ENCODE measurements around the gene SYTL3. TPM values are rescaled to one million over a fixed set of nuclear protein-coding genes. Genes with fewer than 3 reads are reported as not detected.

Gene SYTL3
- total and polyA plus RNA-seq, 9 of the 15 experiments (the other 6 are each of a cell fraction or from before 2014, with no cell fraction given) = 0.04 to 0.46 (median 0.17) TPM; not detected in 1

DNA sequence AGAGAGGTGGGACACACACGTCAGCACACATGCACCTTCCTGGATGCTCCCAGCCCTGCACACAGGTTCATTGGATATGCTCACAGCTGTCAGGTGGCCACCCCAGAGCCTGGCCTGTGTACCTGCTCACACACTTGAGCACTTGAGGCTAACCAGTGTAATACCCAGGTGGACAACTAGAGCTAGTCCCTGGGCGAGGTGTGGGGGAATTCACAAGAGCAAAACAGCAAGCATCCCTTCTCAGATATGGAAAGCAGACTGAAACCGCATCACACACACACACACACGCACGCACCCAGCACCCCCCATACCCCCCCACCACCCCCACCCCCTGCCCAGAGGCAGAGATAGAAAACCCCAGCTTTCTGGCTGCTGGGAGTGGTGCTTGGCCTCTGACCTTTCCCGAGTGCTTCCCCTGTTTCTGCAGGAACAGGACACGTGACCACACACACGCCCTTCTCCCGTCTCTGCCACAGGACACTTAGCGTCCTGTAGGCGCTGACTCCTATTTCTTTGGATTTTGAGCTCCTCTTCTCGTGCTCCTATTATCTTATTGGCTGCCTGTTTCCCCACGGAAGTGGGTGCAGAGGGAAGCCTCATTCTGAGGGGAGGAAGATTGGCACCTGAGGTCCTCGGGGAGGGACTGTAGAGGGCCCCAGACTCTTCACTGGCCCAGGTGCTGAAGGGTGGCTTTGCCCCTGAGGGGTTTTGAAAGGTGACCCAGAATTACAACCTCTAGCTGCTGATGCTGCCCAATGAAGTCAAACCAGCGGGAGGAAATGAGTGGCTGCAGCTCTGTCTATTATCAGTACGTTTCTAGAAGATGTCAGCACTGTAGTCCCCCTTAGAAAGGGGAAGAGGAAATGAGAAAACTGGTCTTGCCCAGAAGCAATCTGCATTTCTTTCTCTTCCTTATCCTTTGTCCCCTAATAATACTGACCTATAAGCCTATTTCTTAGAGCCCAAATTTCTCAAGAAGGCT lies 65.8 kb downstream of the SYTL3 start (continued):
- TF ChIP-seq, protein P1, sequence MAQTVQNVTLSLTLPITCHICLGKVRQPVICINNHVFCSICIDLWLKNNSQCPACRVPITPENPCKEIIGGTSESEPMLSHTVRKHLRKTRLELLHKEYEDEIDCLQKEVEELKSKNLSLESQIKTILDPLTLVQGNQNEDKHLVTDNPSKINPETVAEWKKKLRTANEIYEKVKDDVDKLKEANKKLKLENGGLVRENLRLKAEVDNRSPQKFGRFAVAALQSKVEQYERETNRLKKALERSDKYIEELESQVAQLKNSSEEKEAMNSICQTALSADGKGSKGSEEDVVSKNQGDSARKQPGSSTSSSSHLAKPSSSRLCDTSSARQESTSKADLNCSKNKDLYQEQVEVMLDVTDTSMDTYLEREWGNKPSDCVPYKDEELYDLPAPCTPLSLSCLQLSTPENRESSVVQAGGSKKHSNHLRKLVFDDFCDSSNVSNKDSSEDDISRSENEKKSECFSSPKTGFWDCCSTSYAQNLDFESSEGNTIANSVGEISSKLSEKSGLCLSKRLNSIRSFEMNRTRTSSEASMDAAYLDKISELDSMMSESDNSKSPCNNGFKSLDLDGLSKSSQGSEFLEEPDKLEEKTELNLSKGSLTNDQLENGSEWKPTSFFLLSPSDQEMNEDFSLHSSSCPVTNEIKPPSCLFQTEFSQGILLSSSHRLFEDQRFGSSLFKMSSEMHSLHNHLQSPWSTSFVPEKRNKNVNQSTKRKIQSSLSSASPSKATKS (CRISPR knock-in tag; IDR thresholded peaks at IDR 0.05) = no peak
- TF ChIP-seq, protein P2, sequence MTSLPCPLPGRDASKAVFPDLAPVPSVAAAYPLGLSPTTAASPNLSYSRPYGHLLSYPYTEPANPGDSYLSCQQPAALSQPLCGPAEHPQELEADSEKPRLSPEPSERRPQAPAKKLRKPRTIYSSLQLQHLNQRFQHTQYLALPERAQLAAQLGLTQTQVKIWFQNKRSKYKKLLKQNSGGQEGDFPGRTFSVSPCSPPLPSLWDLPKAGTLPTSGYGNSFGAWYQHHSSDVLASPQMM (CRISPR knock-in tag; IDR thresholded peaks at IDR 0.05) = no peak
- TF ChIP-seq OTX1 (CRISPR knock-in tag; IDR thresholded peaks at IDR 0.05) (no peak), CCAR2 (IDR thresholded peaks at IDR 0.05; ENCODE audit: low read depth, low read length) (no peak), SRSF7 (optimal IDR thresholded peaks at IDR 0.05; ENCODE audit: low read depth, low read length) (no peak), DDX20 (tag; IDR thresholded peaks at IDR 0.05; ENCODE audit: low read depth) (no peak), PHB (CRISPR knock-in tag; IDR thresholded peaks at IDR 0.05) (0 out of 2 replicates have a peak, but pooled peaks have one; percentile 38), NR2C2 (CRISPR knock-in tag; IDR thresholded peaks at IDR 0.05) (no peak), NR2C2 (tag; IDR thresholded peaks at IDR 0.05) (peak; percentile 63), SPI1 (IDR thresholded peaks at IDR 0.05; ENCODE audit: borderline replicate concordance, low read depth, low read length) (peak; percentile 71; the same call in 1 of the 2 replicates), TARDBP (IDR thresholded peaks at IDR 0.05) (no peak), ZNF75A (CRISPR knock-in tag; IDR thresholded peaks at IDR 0.05) (no peak), ZNF583 (CRISPR knock-in tag; IDR thresholded peaks at IDR 0.05) (0 out of 2 replicates have a peak, but pooled peaks have one; percentile 38), COPS2 (conservative IDR thresholded peaks at IDR 0.05) (no peak), TOE1 (IDR thresholded peaks at IDR 0.05; ENCODE audit: borderline replicate concordance) (0 out of 2 replicates have a peak, but pooled peaks have one; percentile 19), TOE1 (CRISPR knock-in tag; IDR thresholded peaks at IDR 0.05; ENCODE audit: borderline replicate concordance, low read depth) (no peak), BHLHE40 (IDR thresholded peaks at IDR 0.05; ENCODE audit: low read length) (peak; percentile 69), POLR2A (conservative IDR thresholded peaks at IDR 0.05) (no peak)
- TF ChIP-seq, protein P3, sequence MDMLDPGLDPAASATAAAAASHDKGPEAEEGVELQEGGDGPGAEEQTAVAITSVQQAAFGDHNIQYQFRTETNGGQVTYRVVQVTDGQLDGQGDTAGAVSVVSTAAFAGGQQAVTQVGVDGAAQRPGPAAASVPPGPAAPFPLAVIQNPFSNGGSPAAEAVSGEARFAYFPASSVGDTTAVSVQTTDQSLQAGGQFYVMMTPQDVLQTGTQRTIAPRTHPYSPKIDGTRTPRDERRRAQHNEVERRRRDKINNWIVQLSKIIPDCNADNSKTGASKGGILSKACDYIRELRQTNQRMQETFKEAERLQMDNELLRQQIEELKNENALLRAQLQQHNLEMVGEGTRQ (CRISPR knock-in tag; IDR thresholded peaks at IDR 0.05) = peak; percentile 88
- TF ChIP-seq, protein P4, sequence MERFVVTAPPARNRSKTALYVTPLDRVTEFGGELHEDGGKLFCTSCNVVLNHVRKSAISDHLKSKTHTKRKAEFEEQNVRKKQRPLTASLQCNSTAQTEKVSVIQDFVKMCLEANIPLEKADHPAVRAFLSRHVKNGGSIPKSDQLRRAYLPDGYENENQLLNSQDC (CRISPR knock-in tag; IDR thresholded peaks at IDR 0.05) = no peak
- TF ChIP-seq, protein P5, sequence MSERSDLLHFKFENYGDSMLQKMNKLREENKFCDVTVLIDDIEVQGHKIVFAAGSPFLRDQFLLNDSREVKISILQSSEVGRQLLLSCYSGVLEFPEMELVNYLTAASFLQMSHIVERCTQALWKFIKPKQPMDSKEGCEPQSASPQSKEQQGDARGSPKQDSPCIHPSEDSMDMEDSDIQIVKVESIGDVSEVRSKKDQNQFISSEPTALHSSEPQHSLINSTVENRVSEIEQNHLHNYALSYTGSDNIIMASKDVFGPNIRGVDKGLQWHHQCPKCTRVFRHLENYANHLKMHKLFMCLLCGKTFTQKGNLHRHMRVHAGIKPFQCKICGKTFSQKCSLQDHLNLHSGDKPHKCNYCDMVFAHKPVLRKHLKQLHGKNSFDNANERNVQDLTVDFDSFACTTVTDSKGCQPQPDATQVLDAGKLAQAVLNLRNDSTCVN (CRISPR knock-in tag; IDR thresholded peaks at IDR 0.05) = no peak
- TF ChIP-seq, protein P6, sequence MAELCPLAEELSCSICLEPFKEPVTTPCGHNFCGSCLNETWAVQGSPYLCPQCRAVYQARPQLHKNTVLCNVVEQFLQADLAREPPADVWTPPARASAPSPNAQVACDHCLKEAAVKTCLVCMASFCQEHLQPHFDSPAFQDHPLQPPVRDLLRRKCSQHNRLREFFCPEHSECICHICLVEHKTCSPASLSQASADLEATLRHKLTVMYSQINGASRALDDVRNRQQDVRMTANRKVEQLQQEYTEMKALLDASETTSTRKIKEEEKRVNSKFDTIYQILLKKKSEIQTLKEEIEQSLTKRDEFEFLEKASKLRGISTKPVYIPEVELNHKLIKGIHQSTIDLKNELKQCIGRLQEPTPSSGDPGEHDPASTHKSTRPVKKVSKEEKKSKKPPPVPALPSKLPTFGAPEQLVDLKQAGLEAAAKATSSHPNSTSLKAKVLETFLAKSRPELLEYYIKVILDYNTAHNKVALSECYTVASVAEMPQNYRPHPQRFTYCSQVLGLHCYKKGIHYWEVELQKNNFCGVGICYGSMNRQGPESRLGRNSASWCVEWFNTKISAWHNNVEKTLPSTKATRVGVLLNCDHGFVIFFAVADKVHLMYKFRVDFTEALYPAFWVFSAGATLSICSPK (IDR thresholded peaks at IDR 0.05; ENCODE audit: borderline replicate concordance) = no peak

Data from K562 (cell line).